ENCODE measurements around the gene SHLD1.

Gene SHLD1

DNA sequence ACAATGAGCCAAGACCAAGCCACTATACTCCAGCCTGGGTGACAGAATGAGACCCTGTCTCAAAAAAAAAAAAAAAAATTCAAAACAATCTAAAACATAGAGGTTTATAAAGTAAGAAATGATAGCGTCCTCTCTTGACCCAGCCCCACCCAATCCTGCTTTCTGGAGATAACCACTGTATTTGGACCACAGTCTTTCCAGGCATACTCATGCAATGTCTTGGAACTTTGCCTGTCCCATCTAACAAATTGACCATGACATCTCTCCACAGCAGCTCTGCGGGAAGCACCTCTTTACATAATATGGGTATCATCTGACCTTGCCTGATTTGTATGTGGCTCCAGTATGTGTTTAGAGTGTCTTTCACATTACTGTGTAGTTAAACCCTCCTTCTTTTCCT lies 9.1 kb upstream of the SHLD1 start:
- TF ChIP-seq TEAD4 (IDR thresholded peaks at IDR 0.05) (no peak), TCF12 (IDR thresholded peaks at IDR 0.05; ENCODE audit: low read depth) (no peak), ZBTB7A (IDR thresholded peaks at IDR 0.05; ENCODE audit: low read depth) (no peak), RAD21 (IDR thresholded peaks at IDR 0.05; ENCODE audit: low read depth) (no peak)

DNA sequence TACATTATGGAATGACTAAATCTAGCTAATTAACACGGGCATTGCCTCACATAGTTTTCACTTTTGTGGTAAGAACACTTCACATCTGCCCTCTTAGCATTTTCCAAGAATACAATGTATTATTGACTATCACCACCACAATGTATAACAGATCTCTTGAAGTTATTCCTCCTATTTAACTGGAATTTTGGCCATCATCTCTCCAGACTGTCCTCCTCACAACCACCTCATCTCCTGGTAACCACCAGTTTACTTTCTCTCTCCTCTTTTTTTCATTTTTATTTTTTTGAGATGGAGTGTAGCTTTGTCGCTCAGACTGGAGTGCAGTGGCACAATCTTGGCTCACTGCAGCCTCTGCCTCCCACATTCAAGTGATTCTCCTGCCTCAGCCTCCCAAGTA lies 8.2 kb upstream of the SHLD1 start:
- no peak for TF ChIP-seq RAD21 (IDR thresholded peaks at IDR 0.05; ENCODE audit: low read depth)
- no peak for TF ChIP-seq FOXM1 (IDR thresholded peaks at IDR 0.05; ENCODE audit: borderline replicate concordance, low read depth)
- no peak for TF ChIP-seq EGR1 (IDR thresholded peaks at IDR 0.05)
- no peak for TF ChIP-seq CREB1 (IDR thresholded peaks at IDR 0.05; ENCODE audit: low read depth)
- TF ChIP-seq NFIC (IDR thresholded peaks at IDR 0.05), result no peak
- no peak for TF ChIP-seq EP300 (IDR thresholded peaks at IDR 0.05; ENCODE audit: borderline replicate concordance)
- TF ChIP-seq CEBPB (IDR thresholded peaks at IDR 0.05), result no peak
- no peak for TF ChIP-seq TCF12 (IDR thresholded peaks at IDR 0.05; ENCODE audit: low read depth)
- TF ChIP-seq, protein P1, sequence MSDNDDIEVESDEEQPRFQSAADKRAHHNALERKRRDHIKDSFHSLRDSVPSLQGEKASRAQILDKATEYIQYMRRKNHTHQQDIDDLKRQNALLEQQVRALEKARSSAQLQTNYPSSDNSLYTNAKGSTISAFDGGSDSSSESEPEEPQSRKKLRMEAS (IDR thresholded peaks at IDR 0.05), result no peak
- no peak for TF ChIP-seq USF1 (IDR thresholded peaks at IDR 0.05)
- no peak for TF ChIP-seq TEAD4 (IDR thresholded peaks at IDR 0.05)
- no peak for TF ChIP-seq TAF1 (IDR thresholded peaks at IDR 0.05; ENCODE audit: low read depth)
- TF ChIP-seq YY1 (IDR thresholded peaks at IDR 0.05; ENCODE audit: low read depth), result no peak
- TF ChIP-seq ZBTB7A (IDR thresholded peaks at IDR 0.05; ENCODE audit: low read depth), result no peak
- TF ChIP-seq REST (IDR thresholded peaks at IDR 0.05; ENCODE audit: low read depth), result no peak

DNA sequence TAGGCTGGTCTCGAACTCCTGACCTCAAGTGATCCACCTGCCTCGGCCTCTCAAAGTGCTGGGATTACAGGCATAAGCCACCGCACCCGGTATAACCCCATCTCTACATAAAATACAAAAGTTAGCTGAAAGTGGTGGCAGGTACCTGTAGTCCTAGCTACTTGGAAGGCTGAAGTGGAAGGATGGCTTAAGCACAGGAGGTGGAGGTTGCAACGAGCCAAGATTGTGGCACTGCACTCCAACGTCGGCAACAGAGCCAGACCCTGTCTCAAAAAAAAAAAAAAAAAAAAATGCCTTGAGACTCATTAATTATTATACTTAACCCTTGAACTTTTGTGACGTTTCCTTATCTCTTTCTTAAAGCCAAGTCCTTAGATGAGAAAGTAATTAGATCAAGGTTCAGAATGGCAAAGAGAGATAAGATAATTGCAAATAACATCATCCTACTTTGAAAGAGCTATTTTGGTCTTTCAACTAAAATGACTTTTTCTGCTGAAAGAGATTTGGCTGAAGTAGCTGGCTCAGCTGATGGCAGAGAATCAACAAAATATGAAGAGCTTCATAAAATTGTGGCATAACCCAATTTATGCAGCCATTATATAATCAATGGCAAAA lies 4.7 kb upstream of the SHLD1 start:
- TF ChIP-seq YY1 (IDR thresholded peaks at IDR 0.05; ENCODE audit: low read depth), result no peak
- TF ChIP-seq, protein P1 (IDR thresholded peaks at IDR 0.05), result no peak
- no peak for TF ChIP-seq TEAD4 (IDR thresholded peaks at IDR 0.05)
- no peak for TF ChIP-seq NFIC (IDR thresholded peaks at IDR 0.05)
- no peak for TF ChIP-seq CEBPB (IDR thresholded peaks at IDR 0.05)
- no peak for TF ChIP-seq TAF1 (IDR thresholded peaks at IDR 0.05; ENCODE audit: low read depth)
- no peak for TF ChIP-seq TCF12 (IDR thresholded peaks at IDR 0.05; ENCODE audit: low read depth)
- TF ChIP-seq EGR1 (IDR thresholded peaks at IDR 0.05), result no peak
- no peak for TF ChIP-seq RAD21 (IDR thresholded peaks at IDR 0.05; ENCODE audit: low read depth)
- no peak for TF ChIP-seq CREB1 (IDR thresholded peaks at IDR 0.05; ENCODE audit: low read depth)
- TF ChIP-seq FOXM1 (IDR thresholded peaks at IDR 0.05; ENCODE audit: borderline replicate concordance, low read depth), result no peak
- TF ChIP-seq REST (IDR thresholded peaks at IDR 0.05; ENCODE audit: low read depth), result no peak
- no peak for TF ChIP-seq ZBTB7A (IDR thresholded peaks at IDR 0.05; ENCODE audit: low read depth)

- TF ChIP-seq EGR1 (IDR thresholded peaks at IDR 0.05), result no peak
- TF ChIP-seq CEBPB (IDR thresholded peaks at IDR 0.05), result no peak
- no peak for TF ChIP-seq TCF12 (IDR thresholded peaks at IDR 0.05; ENCODE audit: low read depth)
- no peak for TF ChIP-seq FOXM1 (IDR thresholded peaks at IDR 0.05; ENCODE audit: borderline replicate concordance, low read depth)
- TF ChIP-seq REST (IDR thresholded peaks at IDR 0.05; ENCODE audit: low read depth), result no peak
- TF ChIP-seq, protein P1 (IDR thresholded peaks at IDR 0.05), result no peak
- TF ChIP-seq NFIC (IDR thresholded peaks at IDR 0.05), result no peak
- no peak for TF ChIP-seq ZBTB7A (IDR thresholded peaks at IDR 0.05; ENCODE audit: low read depth)
- no peak for TF ChIP-seq USF1 (IDR thresholded peaks at IDR 0.05)
- no peak for TF ChIP-seq CREB1 (IDR thresholded peaks at IDR 0.05; ENCODE audit: low read depth)
- TF ChIP-seq YY1 (IDR thresholded peaks at IDR 0.05; ENCODE audit: low read depth), result no peak
- no peak for TF ChIP-seq RAD21 (IDR thresholded peaks at IDR 0.05; ENCODE audit: low read depth)
- TF ChIP-seq TAF1 (IDR thresholded peaks at IDR 0.05; ENCODE audit: low read depth), result no peak
- no peak for TF ChIP-seq TEAD4 (IDR thresholded peaks at IDR 0.05)
- TF ChIP-seq EP300 (IDR thresholded peaks at IDR 0.05; ENCODE audit: borderline replicate concordance), result no peak
Observed at GRCh38 chr20:5746064-5746463, 4.1 kb upstream of the SHLD1 start.

All from Ishikawa (cell line).